Cardiac muscle cell (in vitro differentiated cells and primary cell): ENCODE data around the gene LSMEM2. TPM values are rescaled to one million over a fixed set of nuclear protein-coding genes. Genes with fewer than 3 reads are reported as not detected.
"Not testable (repeated sequence)": the region's sequence is repeated elsewhere in the genome, so short reads cannot be mapped to it uniquely, and the experiment has no call there.

Experiments
- DNase-seq, 2 donors: peaks; one replicate each; pipeline versions ENCODE4 v3.0.0 to v3.0.0-alpha.2; 2010 to 2017; ENCODE audit warnings: low read depth in 1 of 2, low spot score in 1 of 2
- H3K27ac ChIP-seq: fragments of 200-600 bp; sonication (generic); 2 replicates; pipeline ENCODE4 v1.5.1; 2016
- H3K27me3 ChIP-seq: fragments of 200-600 bp; sonication (generic); 2 replicates; pipeline ENCODE4 v1.6.0; 2016; ENCODE audit warnings: control low read depth
- H3K36me3 ChIP-seq: fragments of 200-600 bp; sonication (generic); 2 replicates; pipeline ENCODE4 v1.5.1; 2016; ENCODE audit warnings: control low read depth
- H3K4me1 ChIP-seq: fragments of 200-600 bp; sonication (generic); 2 replicates; pipeline ENCODE4 v1.8.1; 2017; ENCODE audit warnings: low read depth, mild to moderate bottlenecking, mixed run types
- H3K4me3 ChIP-seq: fragments of 200-600 bp; sonication (generic); 2 replicates; pipeline ENCODE4 v1.5.1; 2016; ENCODE audit warnings: mild to moderate bottlenecking
- H3K9me3 ChIP-seq: fragments of 200-600 bp; sonication (generic); 2 replicates; pipeline ENCODE4 v1.5.1; 2017; ENCODE audit warnings: low read depth, mild to moderate bottlenecking, control low read depth
- polyA plus RNA-seq: library from polyadenylated mRNA; unstranded; fragments of >200 nt; fragmentation: Nextera tagmentation; extraction: Ambion mirVana; gene quantifications from 2 replicates; pipeline ENCODE4 v1.2.1, GENCODE V29; 2016
- total RNA-seq: library from RNA; depleted of rRNA; stranded (reverse); fragments of >200 nt; gene quantifications from 2 replicates; pipeline ENCODE4 v1.2.3, GENCODE V29; 2016
- TF ChIP-seq, protein P1 (sequence below): IDR thresholded peaks from 2 replicates; pipeline ENCODE4 v1.5.1; 2012; ENCODE audit warnings: low read depth, mild to moderate bottlenecking, low read length

The LSMEM2 gene
- total and polyA plus RNA-seq, 2 experiments from 2014 or later, result 18.1 to 29.2 TPM

DNA sequence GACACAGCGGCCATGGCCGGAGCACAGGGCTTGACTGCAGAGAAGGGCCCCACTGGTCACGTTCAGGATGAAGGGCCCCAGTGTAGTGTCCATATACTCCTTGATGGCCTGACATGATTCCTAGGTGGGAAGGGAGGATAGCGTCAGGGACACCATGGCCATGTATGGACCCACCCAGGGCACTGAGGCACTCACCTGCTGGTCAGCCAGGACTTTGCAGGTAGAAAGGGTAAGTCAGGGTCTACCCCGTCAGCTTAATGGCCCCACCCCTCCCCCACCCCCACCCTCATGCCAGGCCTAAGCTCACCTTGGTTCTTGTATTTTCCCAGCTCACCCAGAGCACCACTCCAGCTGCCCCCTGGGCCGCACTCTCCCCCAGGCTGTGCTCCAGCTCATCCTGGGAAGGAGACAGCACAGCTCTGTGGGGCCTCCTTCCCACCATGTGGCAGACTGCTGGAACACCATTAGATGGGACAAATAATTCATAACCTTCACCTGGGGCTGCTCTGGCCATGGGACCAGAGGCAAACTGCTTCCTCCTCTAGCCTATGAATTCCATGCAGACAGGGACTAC is 21.9 kb downstream of the LSMEM2 start:
- H3K9me3 ChIP-seq, result no peaks in the 10 kb centered on the region
- no peaks in the 10 kb centered on the region for H3K27me3 ChIP-seq
- H3K4me3 ChIP-seq, result no peak overlapping the region
- no peak for DNase-seq
- TF ChIP-seq, protein P1, sequence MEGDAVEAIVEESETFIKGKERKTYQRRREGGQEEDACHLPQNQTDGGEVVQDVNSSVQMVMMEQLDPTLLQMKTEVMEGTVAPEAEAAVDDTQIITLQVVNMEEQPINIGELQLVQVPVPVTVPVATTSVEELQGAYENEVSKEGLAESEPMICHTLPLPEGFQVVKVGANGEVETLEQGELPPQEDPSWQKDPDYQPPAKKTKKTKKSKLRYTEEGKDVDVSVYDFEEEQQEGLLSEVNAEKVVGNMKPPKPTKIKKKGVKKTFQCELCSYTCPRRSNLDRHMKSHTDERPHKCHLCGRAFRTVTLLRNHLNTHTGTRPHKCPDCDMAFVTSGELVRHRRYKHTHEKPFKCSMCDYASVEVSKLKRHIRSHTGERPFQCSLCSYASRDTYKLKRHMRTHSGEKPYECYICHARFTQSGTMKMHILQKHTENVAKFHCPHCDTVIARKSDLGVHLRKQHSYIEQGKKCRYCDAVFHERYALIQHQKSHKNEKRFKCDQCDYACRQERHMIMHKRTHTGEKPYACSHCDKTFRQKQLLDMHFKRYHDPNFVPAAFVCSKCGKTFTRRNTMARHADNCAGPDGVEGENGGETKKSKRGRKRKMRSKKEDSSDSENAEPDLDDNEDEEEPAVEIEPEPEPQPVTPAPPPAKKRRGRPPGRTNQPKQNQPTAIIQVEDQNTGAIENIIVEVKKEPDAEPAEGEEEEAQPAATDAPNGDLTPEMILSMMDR, result no peak
- no peaks in the 10 kb centered on the region for H3K36me3 ChIP-seq
- H3K27ac ChIP-seq, result no peak overlapping the region
- peaks cover 15% of the 10 kb centered on the region for H3K4me1 ChIP-seq

DNA sequence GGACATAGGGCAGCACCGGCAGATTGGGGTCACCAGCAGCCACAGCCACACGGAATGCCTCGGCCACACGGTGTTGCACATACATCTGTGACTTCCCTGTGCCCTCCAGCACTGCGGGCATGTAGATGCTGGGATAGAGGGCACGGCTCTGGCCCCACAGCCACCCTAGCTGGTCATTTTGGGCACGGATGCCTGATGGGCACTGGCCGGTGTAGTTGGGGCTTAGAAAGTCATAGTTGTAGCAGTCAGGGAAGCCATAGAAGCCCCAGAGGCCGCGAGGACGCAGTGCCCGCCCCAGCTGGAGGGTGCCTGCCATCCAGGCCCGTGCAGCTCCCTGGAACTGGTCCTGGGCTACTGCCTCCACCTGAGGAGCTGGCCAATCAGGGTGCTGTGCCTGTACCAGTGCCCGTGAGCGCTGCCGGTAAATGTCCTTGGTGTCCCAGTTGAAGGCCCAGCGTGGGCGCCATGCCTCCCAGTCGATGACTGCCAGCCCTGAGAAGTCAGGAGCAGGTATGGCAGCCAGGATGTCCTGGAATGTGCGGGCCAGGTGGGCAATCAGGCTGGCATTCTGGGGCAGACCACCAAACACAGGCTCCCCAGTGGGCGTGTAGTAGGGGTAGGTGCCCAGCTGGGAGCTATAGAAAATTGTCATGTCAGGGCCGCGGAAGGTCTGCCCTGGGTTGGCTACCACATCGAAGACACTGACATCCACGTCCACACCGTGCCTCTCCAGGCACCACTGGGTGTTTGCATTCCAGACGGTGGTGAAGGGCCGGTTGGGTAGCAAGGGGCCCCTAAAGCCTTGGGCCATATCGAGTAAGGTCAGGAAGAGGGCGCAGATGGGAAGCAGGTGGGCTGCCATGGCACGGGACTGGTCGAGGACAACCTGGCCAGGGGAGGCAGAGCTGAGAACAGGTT is 23.5 kb downstream of the LSMEM2 start:
- TF ChIP-seq, protein P1, result no peak
- Histone ChIP-seq H3K27me3 (no peaks in the 10 kb centered on the region), H3K36me3 (no peaks in the 10 kb centered on the region), H3K9me3 (no peaks in the 10 kb centered on the region), H3K4me1 (peaks cover 15% of the 10 kb centered on the region), H3K27ac (peak overlapping the region; percentile 76), H3K4me3 (no peak overlapping the region)
- DNase-seq, result no peak

DNA sequence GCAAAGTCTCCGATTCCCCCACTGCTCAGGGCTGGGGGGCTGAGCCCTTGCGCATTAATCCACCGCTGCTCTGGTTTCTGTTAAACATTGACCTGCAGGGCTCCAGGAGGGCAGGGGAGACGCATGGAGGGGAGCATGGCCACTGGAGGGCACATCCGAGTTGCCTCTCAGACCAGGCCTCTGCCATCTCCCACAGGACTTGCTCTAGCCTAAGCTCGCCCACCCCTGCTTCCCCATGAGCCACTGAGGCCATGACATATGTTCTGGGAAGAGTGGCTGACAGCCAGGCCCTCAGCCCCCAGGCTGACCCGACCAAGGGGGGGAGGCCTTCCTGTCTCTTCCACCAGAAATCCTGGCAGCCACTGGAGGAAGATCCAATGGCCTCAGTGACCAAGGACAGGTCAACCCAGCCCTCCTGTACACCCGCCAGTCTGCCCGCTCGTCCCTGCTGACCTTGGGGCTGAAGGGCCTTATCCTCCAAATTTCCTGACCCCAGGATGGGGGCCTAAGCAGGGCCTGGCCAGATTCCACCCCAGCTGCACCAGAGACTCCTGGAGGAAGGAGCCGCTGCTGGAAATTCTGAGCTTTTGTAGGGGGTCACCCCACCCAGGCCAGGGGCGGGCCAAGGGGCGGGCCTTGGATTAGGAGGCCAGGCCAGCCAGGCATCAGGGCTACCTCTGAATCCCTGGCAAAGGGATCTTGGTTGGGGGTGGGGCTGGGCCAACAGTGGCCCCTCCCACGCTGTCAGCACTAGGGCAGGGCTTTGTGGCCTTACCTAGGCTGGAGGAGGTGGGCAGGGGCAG is 24.3 kb downstream of the LSMEM2 start, which contains the start of gene HYAL1:
Gene HYAL1 (minus strand): TSS at position 562 of the 803 bp plus-strand sequence. CDS start 618 bp downstream, outside the sequence.
- Histone ChIP-seq H3K27me3 (no peaks in the 10 kb centered on the region), H3K4me1 (peaks cover 15% of the 10 kb centered on the region), H3K9me3 (no peaks in the 10 kb centered on the region), H3K36me3 (no peaks in the 10 kb centered on the region), H3K27ac (peak within 1 kb of the TSS; percentile 76), H3K4me3 (no peak within 1 kb of the TSS)
- peak; percentile 36 to 60 for DNase-seq
- TF ChIP-seq, protein P1, result peak; percentile 16

DNA sequence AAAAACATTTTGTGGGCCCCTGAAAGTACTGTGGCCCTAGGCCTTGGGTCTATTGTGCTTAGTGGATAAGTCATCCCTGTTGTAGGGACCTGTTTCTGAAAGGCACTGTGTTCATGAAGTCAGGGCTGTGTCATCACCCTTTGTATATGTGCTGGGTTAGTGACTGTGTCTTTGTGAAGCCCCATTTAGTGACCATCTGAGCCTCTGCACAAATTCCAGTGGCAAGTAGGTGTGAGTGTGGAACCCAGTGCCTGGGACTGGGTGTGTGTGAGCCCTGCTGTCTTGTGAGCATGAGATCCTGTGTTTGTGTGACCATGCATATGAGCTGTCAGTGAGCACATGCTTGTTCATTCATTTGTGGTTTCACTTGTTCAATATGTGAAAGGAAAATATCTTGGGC is 25.7 kb downstream of the LSMEM2 start:
- H3K36me3 ChIP-seq, result no peaks in the 10 kb centered on the region
- H3K9me3 ChIP-seq, result peaks cover 4% of the 10 kb centered on the region
- no peak overlapping the region for H3K27ac ChIP-seq
- peaks cover 8% of the 10 kb centered on the region for H3K4me1 ChIP-seq
- no peak for DNase-seq
- no peaks in the 10 kb centered on the region for H3K27me3 ChIP-seq
- no peak overlapping the region for H3K4me3 ChIP-seq
- TF ChIP-seq, protein P1, result no peak

DNA sequence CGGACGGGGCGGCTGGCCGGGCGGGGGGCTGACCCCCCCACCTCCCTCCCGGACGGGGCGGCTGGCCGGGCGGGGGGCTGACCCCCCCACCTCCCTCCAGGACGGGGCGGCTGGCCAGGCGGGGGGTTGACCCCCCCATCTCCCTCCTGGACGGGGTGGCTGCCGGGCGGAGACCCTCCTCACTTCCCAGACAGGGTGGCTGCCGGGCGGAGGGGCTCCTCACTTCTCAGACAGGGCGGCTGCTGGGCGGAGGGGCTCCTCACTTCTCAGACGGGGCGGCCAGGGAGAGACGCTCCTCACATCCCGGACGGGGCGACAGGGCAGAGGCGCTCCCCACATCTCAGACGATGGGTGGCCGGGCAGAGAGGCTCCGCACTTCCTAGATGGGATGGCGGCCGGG is 33.2 kb downstream of the LSMEM2 start:
- not testable (repeated sequence) for H3K4me1 ChIP-seq, H3K27ac ChIP-seq, H3K36me3 ChIP-seq, DNase-seq, H3K9me3 ChIP-seq, H3K27me3 ChIP-seq, H3K4me3 ChIP-seq
